Tibial nerve (tissue), 4 donors: ENCODE measurements around the gene RASAL3. TPM values are rescaled to one million over a fixed set of nuclear protein-coding genes. Genes with fewer than 3 reads are reported as not detected.

Source experiments
- DNase-seq, 2 donors: peaks; one replicate each; pipeline ENCODE4 v3.0.0-alpha.2; 2019; ENCODE audit warnings: low spot score in 2 of 2
- H3K27ac ChIP-seq, 4 donors: fragments of 200-600 bp; sonication (generic) in 3 of 4; one replicate each; pipeline ENCODE4 v1.5.1; 2017 to 2019; ENCODE audit warnings: mild to moderate bottlenecking in 1 of 4
- H3K27me3 ChIP-seq, 2 donors: fragments of 200-600 bp; sonication (generic) in 1 of 2; one replicate each; pipeline versions ENCODE4 v1.5.1 to v1.6.0; 2017 to 2019
- H3K36me3 ChIP-seq, 3 donors: fragments of 200-600 bp; sonication (generic); one replicate each; pipeline ENCODE4 v1.5.1; 2018 to 2019
- H3K4me1 ChIP-seq, 4 donors: fragments of 200-600 bp; sonication (generic) in 3 of 4; one replicate each; pipeline ENCODE4 v1.5.1; 2017 to 2019
- H3K4me3 ChIP-seq, 4 donors: fragments of 200-600 bp; sonication (generic) in 3 of 4; one replicate each; pipeline ENCODE4 v1.5.1; 2017 to 2019; ENCODE audit warnings: mild to moderate bottlenecking in 1 of 4, moderate library complexity in 1 of 4
- H3K9me3 ChIP-seq, 4 donors: fragments of 200-600 bp; sonication (generic) in 3 of 4; one replicate each; pipeline ENCODE4 v1.5.1; 2017 to 2019
- EP300 ChIP-seq, 2 donors: sonication (generic); formaldehyde crosslinking; IDR thresholded peaks; one replicate each; pipeline ENCODE4 v1.6.1; 2017; ENCODE audit warnings: antibody characterized with exemption in 2 of 2, mild to moderate bottlenecking in 1 of 2
- POLR2A ChIP-seq, 2 donors: fragments of 450-650 bp; IDR thresholded peaks; one replicate each; pipeline ENCODE4 v1.6.1; 2017; ENCODE audit warnings: antibody characterized with exemption in 2 of 2, mild to moderate bottlenecking in 2 of 2, moderate library complexity in 2 of 2
- WGBS, 2 donors: methylation state at CpG; one replicate each; pipeline ENCODE4 v1.1.5; 2018; 5-methylcytosine and 5-hydroxymethylcytosine counted together
- total RNA-seq, 4 donors: library from RNA; depleted of rRNA; stranded (reverse); fragments of >200 nt; gene quantifications; one replicate each; pipeline ENCODE4 v1.1.0, GENCODE V29; 2016
- TF ChIP-seq, protein P1 (sequence below), 5 experiments: fragments of 200-600 bp in 3 of 5; fragments of 450-650 bp in 2 of 5; sonication (generic) in 3 of 5; IDR thresholded peaks; one replicate each; pipeline ENCODE4 v1.5.1; 2016 to 2019; ENCODE audit warnings: antibody characterized with exemption in 5 of 5, mild to moderate bottlenecking in 3 of 5, moderate library complexity in 2 of 5

The RASAL3 gene
- total RNA-seq, 4 donors from 2014 or later: 2.9 to 6.6 (median 4.3) TPM

DNA sequence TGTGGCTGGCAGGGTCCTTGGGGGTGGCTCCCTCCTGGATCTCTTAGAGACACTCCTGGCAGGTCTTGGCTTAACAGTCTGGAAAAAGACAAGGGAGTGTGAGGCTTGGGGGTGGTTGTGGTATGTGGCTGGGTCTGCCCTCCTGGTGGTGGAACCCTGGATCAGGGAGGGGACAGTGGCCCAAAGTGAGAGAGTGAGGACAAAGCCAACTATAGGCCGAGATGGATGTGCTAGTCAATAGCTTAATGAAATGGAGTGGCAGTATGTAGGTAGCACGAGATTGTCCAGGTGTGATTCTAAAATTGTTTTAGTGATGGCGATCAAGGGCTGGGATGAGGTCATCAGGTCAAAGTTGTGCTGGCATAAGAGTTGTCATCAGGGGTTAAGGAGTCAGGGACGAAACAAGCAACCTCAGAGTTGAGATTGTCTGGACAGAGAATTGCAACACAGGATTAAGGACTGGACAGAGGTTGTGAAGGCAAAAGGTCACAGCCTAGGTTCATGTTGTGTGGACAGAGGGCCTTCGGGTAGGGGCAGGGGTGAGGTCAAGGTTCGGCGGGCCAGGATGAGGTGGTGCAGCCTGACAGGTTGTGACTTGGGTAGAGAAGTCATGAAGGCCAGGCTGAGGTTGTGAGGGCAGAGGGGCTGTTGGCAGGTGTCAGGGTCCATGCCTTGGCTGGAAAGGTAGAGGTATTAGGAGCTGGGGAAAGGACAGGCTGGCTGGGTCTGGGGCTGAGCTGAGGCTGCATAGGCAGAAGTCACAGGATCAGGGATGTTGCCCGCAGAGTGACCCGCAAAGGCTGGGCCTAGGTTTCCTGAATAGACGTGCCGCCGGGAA, 4.5 kb upstream of the RASAL3 start:
- 53 to 62% methylated on average over 12 of the region's 12 CpGs for WGBS, 2 donors
- Histone ChIP-seq H3K36me3 (no peaks in the 10 kb centered on the region), H3K9me3 (peaks cover 0 to 7% (median 0%) of the 10 kb centered on the region in 4 donors), H3K27ac (no peak overlapping the region), H3K4me3 (peak overlapping the region in 1 of 4 donors; percentile 38), H3K27me3 (peaks cover 0 to 84% of the 10 kb centered on the region in 2 donors), H3K4me1 (peaks cover 0 to 9% (median 4%) of the 10 kb centered on the region in 4 donors)
- DNase-seq: no peak
- TF ChIP-seq POLR2A (IDR thresholded peaks at IDR 0.05) (no peak), EP300 (IDR thresholded peaks at IDR 0.05) (no peak)
- TF ChIP-seq, protein P1, sequence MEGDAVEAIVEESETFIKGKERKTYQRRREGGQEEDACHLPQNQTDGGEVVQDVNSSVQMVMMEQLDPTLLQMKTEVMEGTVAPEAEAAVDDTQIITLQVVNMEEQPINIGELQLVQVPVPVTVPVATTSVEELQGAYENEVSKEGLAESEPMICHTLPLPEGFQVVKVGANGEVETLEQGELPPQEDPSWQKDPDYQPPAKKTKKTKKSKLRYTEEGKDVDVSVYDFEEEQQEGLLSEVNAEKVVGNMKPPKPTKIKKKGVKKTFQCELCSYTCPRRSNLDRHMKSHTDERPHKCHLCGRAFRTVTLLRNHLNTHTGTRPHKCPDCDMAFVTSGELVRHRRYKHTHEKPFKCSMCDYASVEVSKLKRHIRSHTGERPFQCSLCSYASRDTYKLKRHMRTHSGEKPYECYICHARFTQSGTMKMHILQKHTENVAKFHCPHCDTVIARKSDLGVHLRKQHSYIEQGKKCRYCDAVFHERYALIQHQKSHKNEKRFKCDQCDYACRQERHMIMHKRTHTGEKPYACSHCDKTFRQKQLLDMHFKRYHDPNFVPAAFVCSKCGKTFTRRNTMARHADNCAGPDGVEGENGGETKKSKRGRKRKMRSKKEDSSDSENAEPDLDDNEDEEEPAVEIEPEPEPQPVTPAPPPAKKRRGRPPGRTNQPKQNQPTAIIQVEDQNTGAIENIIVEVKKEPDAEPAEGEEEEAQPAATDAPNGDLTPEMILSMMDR (IDR thresholded peaks at IDR 0.05): no peak

DNA sequence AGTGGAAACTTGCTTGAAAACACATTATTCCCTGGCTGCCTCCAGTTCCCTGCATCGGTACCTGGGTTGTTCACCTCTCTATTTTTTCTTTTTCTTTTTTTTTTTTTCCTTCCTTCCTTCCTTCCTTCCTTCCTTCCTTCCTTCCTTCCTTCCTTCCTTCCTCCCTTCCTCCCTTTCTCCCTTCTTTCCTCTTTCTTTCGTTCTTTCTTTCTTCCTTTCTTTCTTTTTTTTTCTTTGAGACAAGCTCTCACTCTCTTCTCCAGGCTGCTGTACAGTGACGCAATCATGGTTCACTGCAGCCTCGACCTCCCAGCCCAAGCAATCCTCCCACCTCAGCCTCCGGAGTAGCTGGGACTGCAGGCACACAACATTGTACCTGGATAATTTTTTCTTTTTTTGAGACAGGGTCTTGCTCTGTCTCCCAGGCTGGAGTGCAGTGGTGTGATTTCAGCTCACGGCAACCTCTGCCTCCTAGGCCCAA, 3.4 kb upstream of the RASAL3 start:
- no peak for DNase-seq
- WGBS, 2 donors: 75 to 79% methylated on average over 6 of the region's 6 CpGs
- peaks cover 0 to 4% (median 0%) of the 10 kb centered on the region in 4 donors for H3K9me3 ChIP-seq
- no peak overlapping the region for H3K4me3 ChIP-seq
- H3K4me1 ChIP-seq: peaks cover 0 to 9% (median 4%) of the 10 kb centered on the region in 4 donors
- no peak for TF ChIP-seq POLR2A (IDR thresholded peaks at IDR 0.05)
- no peak for TF ChIP-seq EP300 (IDR thresholded peaks at IDR 0.05)
- TF ChIP-seq, protein P1 (IDR thresholded peaks at IDR 0.05): no peak
- H3K27ac ChIP-seq: no peak overlapping the region
- no peaks in the 10 kb centered on the region for H3K36me3 ChIP-seq
- peaks cover 0 to 88% of the 10 kb centered on the region in 2 donors for H3K27me3 ChIP-seq

GRCh38 chr19:15466851-15467733, 2.7 kb upstream of the RASAL3 start:
- Histone ChIP-seq H3K27me3 (peaks cover 0 to 85% of the 10 kb centered on the region in 2 donors), H3K9me3 (no peaks in the 10 kb centered on the region), H3K36me3 (no peaks in the 10 kb centered on the region), H3K4me1 (peaks cover 0 to 9% (median 4%) of the 10 kb centered on the region in 4 donors), H3K4me3 (no peak overlapping the region), H3K27ac (peak overlapping the region in 1 of 4 donors; percentile 12)
- TF ChIP-seq, protein P1 (IDR thresholded peaks at IDR 0.05): no peak
- TF ChIP-seq EP300 (IDR thresholded peaks at IDR 0.05): peak in 1 of 2 donors; percentile 32
- DNase-seq: no peak
- 49 to 53% methylated on average over 8 of the region's 8 CpGs for WGBS, 2 donors

GRCh38 chr19:15463861-15464371, 428 bp downstream of the RASAL3 start:
- DNase-seq: no peak
- Histone ChIP-seq H3K4me1 (no peaks in the 10 kb centered on the region), H3K27me3 (peaks cover 0 to 59% of the 10 kb centered on the region in 2 donors), H3K27ac (peak overlapping the region in 1 of 4 donors; percentile 79), H3K36me3 (no peaks in the 10 kb centered on the region), H3K9me3 (no peaks in the 10 kb centered on the region), H3K4me3 (peak overlapping the region; percentile 14 to 53 (median 32))
- 63 to 65% methylated on average over 2 to 10 of the region's 25 CpGs for WGBS, 2 donors
- TF ChIP-seq EP300 (IDR thresholded peaks at IDR 0.05): no peak
- no peak for TF ChIP-seq POLR2A (IDR thresholded peaks at IDR 0.05)
- TF ChIP-seq, protein P1 (IDR thresholded peaks at IDR 0.05): no peak
